Epithelial cell of proximal tubule (primary cell): Measurements from ENCODE around the gene LRRC8D. TPM values are rescaled to one million over a fixed set of nuclear protein-coding genes. Genes with fewer than 3 reads are reported as not detected.

ENCODE experiments used
- DNase-seq: peaks from one replicate; pipeline ENCODE4 v3.0.0-alpha.2; 2011; ENCODE audit warnings: low read depth
- H3K4me3 ChIP-seq: 2 replicates; pipeline ENCODE4 v1.5.1; 2011; ENCODE audit warnings: low read depth, mild to moderate bottlenecking, low read length
- total RNA-seq: library from RNA; depleted of rRNA; stranded (reverse); fragments of >200 nt; gene quantifications from 2 replicates; pipeline ENCODE4 v1.2.3, GENCODE V29; 2015
- TF ChIP-seq, protein P1 (sequence below): conservative IDR thresholded peaks from 2 replicates; pipeline ENCODE4 v1.5.1; 2012; ENCODE audit warnings: low read depth, mild to moderate bottlenecking, low read length

The LRRC8D gene
- total RNA-seq, 1 donor from 2014 or later, result 33.8 TPM

GRCh38 chr1:89927049-89927448 lies 106.2 kb downstream of the LRRC8D start:
- no peak for DNase-seq
- TF ChIP-seq, protein P1, sequence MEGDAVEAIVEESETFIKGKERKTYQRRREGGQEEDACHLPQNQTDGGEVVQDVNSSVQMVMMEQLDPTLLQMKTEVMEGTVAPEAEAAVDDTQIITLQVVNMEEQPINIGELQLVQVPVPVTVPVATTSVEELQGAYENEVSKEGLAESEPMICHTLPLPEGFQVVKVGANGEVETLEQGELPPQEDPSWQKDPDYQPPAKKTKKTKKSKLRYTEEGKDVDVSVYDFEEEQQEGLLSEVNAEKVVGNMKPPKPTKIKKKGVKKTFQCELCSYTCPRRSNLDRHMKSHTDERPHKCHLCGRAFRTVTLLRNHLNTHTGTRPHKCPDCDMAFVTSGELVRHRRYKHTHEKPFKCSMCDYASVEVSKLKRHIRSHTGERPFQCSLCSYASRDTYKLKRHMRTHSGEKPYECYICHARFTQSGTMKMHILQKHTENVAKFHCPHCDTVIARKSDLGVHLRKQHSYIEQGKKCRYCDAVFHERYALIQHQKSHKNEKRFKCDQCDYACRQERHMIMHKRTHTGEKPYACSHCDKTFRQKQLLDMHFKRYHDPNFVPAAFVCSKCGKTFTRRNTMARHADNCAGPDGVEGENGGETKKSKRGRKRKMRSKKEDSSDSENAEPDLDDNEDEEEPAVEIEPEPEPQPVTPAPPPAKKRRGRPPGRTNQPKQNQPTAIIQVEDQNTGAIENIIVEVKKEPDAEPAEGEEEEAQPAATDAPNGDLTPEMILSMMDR, result no peak
- H3K4me3 ChIP-seq, result no peak overlapping the region

GRCh38 chr1:89927478-89927877 lies 106.6 kb downstream of the LRRC8D start:
- TF ChIP-seq, protein P1, result no peak
- DNase-seq, result no peak
- no peak overlapping the region for H3K4me3 ChIP-seq

DNA sequence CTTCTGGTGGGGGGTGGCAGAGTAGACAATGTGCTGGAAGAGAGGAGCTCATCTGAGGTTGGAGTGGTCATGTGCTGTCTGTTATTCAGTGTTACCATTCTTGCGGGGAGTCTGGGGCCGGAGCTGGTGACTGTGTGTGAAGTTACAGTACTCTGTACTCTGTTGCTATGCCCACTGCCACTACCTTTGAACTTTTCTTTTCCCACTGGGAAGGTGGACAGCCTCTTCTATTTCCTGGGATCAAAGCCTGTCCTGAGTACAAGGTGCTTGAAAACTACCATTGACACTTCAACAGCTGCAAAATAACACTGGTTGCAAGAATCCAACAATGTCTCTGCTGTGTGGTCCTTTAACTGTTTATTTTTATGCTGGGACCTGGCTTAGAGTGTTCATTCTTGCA lies 107.7 kb downstream of the LRRC8D start:
- no peak overlapping the region for H3K4me3 ChIP-seq
- TF ChIP-seq, protein P1, result no peak
- no peak for DNase-seq

DNA sequence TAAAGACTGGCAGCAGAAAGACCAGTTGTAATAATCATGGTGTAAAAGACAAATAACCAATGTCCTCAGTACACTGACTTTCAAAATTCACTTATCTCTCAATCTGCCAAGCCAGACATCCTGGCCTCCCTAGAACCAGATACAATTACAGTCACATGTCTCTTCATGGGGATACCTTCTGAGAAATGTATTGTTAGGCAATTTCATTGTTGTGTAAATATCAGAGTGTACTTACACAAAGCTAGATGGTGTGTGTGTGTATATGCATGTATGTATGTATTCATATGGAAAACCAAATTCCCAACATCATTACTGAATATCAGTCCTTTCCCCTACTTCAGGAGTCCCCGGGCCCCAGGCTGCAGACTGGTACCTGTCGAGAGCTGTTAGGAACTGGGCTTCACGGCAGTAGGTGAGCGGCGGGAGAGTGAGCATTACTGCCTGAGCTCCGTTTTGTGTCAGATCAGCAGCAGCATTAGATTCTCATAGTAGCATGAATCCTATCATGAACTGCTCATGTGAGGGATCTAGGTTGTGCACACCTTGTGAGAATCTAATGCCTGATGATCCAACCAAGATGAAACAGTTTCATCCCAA lies 108.7 kb downstream of the LRRC8D start:
- no peak for DNase-seq
- TF ChIP-seq, protein P1, result no peak
- no peak overlapping the region for H3K4me3 ChIP-seq

DNA sequence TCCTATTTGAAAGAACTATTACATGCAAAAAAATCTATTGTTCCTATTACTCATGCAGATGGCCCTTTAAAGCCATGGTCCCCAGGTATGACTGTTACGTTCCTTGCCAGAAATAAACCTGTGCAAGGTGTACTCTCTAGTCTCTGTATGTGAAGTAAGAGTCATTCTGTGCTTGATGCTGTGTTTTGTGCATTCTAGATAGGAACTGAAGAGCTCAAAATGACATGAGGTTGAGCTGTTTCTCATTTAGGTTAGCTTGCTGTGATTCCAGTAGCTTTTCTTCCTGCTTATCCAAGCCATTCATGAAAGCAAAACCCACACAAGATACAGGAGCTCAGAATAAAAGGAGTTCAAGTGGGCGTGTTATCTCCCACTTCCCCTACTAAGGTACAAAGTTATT lies 109.7 kb downstream of the LRRC8D start:
- no peak for DNase-seq
- TF ChIP-seq, protein P1, result no peak
- H3K4me3 ChIP-seq, result no peak overlapping the region

GRCh38 chr1:89931964-89932363 lies 111.1 kb downstream of the LRRC8D start:
- DNase-seq, result no peak
- H3K4me3 ChIP-seq, result no peak overlapping the region
- TF ChIP-seq, protein P1, result no peak
